Coronary artery (tissue), 2 donors: ENCODE data around the gene SIRT2.

Experiments used
- DNase-seq: peaks from one replicate; pipeline ENCODE4 v3.0.0-alpha.2; 2017; ENCODE audit warnings: low spot score
- H3K27ac ChIP-seq, 2 donors: fragments of 200-600 bp; sonication (generic); one replicate each; pipeline ENCODE4 v1.5.1; 2016 to 2019
- H3K4me3 ChIP-seq: fragments of 200-600 bp; sonication (generic); 2 replicates; pipeline ENCODE4 v1.5.1; 2016; ENCODE audit warnings: mild to moderate bottlenecking, moderate library complexity
- TF ChIP-seq, protein P1 (sequence below): fragments of 200-600 bp; sonication (generic); IDR thresholded peaks from one replicate; pipeline ENCODE4 v1.5.1; 2019; ENCODE audit warnings: antibody characterized with exemption

The SIRT2 gene

DNA sequence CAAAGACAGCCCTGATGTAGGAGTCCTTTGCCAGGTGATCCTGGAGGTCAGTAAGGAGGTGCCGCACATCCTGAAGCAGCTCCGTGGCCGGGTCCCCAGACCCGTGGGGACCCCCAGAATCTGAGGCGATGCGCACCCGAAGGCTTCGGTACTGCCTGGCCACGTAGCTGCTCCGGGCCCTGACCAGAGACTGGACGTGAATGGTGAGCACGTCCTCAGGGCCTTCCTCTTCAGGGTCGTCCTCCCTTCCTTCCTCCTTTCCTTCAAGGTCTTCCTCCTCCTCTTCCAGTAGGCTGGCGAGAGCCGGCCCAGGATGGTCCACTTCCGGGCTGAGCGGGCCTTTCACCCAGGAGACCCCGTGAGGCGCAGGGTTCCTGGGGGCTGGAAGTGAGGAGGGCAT lies 28.8 kb downstream of the SIRT2 start:
- TF ChIP-seq, protein P1, sequence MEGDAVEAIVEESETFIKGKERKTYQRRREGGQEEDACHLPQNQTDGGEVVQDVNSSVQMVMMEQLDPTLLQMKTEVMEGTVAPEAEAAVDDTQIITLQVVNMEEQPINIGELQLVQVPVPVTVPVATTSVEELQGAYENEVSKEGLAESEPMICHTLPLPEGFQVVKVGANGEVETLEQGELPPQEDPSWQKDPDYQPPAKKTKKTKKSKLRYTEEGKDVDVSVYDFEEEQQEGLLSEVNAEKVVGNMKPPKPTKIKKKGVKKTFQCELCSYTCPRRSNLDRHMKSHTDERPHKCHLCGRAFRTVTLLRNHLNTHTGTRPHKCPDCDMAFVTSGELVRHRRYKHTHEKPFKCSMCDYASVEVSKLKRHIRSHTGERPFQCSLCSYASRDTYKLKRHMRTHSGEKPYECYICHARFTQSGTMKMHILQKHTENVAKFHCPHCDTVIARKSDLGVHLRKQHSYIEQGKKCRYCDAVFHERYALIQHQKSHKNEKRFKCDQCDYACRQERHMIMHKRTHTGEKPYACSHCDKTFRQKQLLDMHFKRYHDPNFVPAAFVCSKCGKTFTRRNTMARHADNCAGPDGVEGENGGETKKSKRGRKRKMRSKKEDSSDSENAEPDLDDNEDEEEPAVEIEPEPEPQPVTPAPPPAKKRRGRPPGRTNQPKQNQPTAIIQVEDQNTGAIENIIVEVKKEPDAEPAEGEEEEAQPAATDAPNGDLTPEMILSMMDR = no peak
- H3K4me3 ChIP-seq = no peak overlapping the region
- H3K27ac ChIP-seq = no peak overlapping the region
- DNase-seq = no peak

GRCh38 chr19:38869836-38870607 lies 29.4 kb downstream of the SIRT2 start:
- Histone ChIP-seq H3K27ac (peak overlapping the region in 1 of 2 donors; percentile 48), H3K4me3 (peak overlapping the region; percentile 73)
- TF ChIP-seq, protein P1 = peak; percentile 55
- DNase-seq = peak; percentile 85

DNA sequence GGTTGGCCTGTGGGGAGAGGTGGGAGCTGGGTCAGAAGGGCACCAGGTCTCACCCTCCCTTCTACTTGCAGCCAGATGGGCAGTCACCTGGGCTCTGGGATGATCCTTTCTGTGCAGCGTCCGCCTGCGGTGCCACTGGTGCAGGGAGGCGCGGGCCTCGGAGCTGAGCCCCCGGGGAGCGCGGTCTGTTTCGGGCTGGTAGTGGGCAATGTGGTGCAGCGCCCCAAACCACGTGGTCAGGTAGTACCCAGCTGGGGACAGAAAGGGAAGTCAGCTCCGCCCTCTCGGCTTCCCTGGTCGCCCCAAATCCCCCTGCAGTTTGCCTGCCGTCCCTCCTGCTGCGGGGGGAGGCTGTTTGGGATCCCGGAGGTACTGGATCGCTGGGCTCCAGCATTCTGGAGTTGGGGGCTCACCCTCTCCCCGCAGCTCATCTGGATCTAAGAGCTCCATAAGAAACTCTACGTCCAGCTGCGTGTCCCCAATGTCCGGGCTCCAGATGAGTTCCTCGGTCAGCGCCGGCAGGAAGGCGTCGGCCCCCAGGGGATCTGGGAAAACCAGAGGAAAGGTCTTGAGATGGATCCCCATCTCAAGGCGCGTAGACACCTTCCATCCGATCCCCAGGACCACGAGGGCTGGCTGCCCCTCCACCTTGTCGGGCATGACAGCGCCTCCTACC lies 30.1 kb downstream of the SIRT2 start:
- no peak for DNase-seq
- TF ChIP-seq, protein P1 = no peak
- Histone ChIP-seq H3K27ac (peak overlapping the region in 1 of 2 donors; percentile 27), H3K4me3 (peak overlapping the region; percentile 73)

GRCh38 chr19:38868551-38868950 lies 30.9 kb downstream of the SIRT2 start:
- DNase-seq = no peak
- H3K4me3 ChIP-seq = no peak overlapping the region
- no peak overlapping the region for H3K27ac ChIP-seq
- TF ChIP-seq, protein P1 = no peak

DNA sequence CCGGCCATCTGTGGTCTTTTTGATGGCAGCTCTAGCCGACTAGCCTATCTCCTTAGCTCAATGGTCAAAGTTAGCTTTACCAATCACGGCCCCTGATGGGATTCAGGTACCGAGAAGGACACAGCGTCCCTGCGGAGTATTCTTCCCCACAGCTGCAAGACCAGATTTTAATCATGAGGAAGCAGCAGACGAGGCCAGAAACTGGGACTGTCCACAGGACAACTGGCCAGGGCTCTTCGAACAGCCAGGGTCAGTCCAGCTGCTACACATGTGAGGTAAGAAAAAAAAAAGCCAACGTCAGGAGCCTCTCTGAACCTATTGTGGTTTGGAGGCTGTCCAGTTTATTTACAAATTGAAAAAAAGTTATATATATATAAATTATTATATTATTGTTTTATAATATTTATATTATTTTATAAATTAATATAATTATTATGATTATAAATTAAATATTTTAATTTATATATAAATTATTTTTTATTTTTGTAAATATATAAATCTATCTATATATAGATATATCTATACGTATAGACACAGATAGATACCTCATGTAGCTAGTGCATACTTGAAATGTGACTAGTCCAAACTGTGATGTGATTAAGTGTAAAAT lies 32.1 kb downstream of the SIRT2 start:
- no peak overlapping the region for H3K4me3 ChIP-seq
- no peak for DNase-seq
- no peak overlapping the region for H3K27ac ChIP-seq
- TF ChIP-seq, protein P1 = no peak

DNA sequence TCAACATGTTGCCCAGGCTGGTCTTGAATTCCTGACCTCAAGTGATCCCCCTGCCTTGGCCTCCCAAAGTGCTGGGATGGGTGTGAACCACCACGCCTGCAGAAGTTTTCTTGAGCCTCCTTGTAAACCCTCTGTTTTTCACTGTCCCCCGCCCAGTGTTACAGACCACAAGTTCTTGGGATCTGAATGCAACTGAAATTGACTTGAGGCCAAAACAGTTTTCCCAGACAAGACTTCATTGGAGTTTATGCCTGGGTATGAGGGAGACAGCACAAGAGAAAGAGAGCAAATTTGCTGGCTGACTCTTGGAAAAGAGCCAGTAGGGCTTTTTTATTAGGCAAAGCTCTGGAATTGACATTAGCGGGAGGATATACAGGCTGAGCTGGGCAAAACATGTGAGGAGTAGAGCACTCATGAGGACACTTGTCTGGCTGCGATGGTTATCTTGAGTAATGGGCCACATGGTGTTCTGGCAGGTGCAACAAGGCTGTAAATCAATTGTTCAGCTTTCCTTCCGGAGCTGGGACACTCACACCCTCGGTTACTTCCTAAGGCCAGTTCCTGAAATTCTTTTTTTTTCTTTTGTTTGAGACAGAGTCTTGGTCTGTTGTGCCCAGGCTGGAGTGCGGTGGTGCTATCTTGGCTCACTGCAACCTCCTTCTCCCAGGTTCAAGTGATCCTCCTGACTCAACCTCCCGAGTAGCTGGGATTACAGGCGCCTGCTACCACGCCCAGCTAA lies 36.9 kb downstream of the SIRT2 start:
- Histone ChIP-seq H3K27ac (peak overlapping the region in 1 of 2 donors; percentile 31), H3K4me3 (no peak overlapping the region)
- TF ChIP-seq, protein P1 = no peak
- no peak for DNase-seq
